SU-DHL-6 (cell line): ENCODE data around the gene TMEM244.

ENCODE experiments used
- H2AFZ ChIP-seq: fragments of 200-600 bp; sonication (generic); 2 replicates; pipeline ENCODE4 v1.6.1; 2014; ENCODE audit warnings: low read depth, mild to moderate bottlenecking, moderate library complexity, mixed read lengths, antibody characterized with exemption, low read length; ENCODE audit not compliant: severe bottlenecking
- H3F3A ChIP-seq: fragments of 200-600 bp; shearing (Covaris generic); 2 replicates; pipeline ENCODE4 v1.6.0; 2016; ENCODE audit warnings: antibody characterized with exemption, mild to moderate bottlenecking; ENCODE audit not compliant: insufficient read depth
- H3K27ac ChIP-seq: fragments of 200-600 bp; sonication (generic); 2 replicates; pipeline ENCODE4 v1.5.1; 2016; ENCODE audit warnings: low read depth, mild to moderate bottlenecking, low read length, moderate library complexity, mixed read lengths
- H3K27me3 ChIP-seq: fragments of 200-600 bp; sonication (generic), shearing (Covaris generic); 2 replicates; pipeline ENCODE4 v1.6.0; 2014; ENCODE audit warnings: mild to moderate bottlenecking, low read length
- H3K36me3 ChIP-seq: fragments of 200-600 bp; sonication (generic); 2 replicates; pipeline ENCODE4 v1.6.1; 2014; ENCODE audit warnings: mild to moderate bottlenecking, low read length, mixed read lengths
- H3K4me2 ChIP-seq: fragments of 300-600, 200-600 bp; shearing (Covaris generic), sonication (generic); 2 replicates; pipeline ENCODE4 v1.6.0; 2014; ENCODE audit warnings: low read length, low read depth, mild to moderate bottlenecking; ENCODE audit not compliant: poor library complexity, severe bottlenecking
- H3K4me3 ChIP-seq: fragments of 200-600 bp; sonication (generic); 2 replicates; pipeline ENCODE4 v1.5.1; 2014; ENCODE audit warnings: antibody characterized with exemption, low read length, mild to moderate bottlenecking, mixed read lengths; ENCODE audit not compliant: insufficient read depth, poor library complexity, severe bottlenecking
- H3K79me2 ChIP-seq: fragments of 200-600 bp; sonication (generic); 2 replicates; pipeline ENCODE4 v1.6.1; 2014; ENCODE audit warnings: mild to moderate bottlenecking, low read length, moderate library complexity; ENCODE audit not compliant: insufficient read depth
- H3K9ac ChIP-seq: fragments of 200-600 bp; sonication (generic); 2 replicates; pipeline ENCODE4 v1.7.0; 2014; ENCODE audit warnings: mild to moderate bottlenecking, low read length
- H3K9me2 ChIP-seq: fragments of 200-600 bp; sonication (generic); replicated peaks from 2 replicates; pipeline ENCODE4 v1.6.1; 2014; ENCODE audit warnings: low read length; ENCODE audit not compliant: insufficient read depth
- H3K9me3 ChIP-seq: fragments of 200-600 bp; sonication (generic); 2 replicates; pipeline ENCODE4 v1.6.1; 2014; ENCODE audit warnings: low read length, mixed read lengths; ENCODE audit not compliant: insufficient read depth
- H4K20me1 ChIP-seq: fragments of 200-600 bp; sonication (generic); 2 replicates; pipeline ENCODE4 v1.6.1; 2014; ENCODE audit warnings: low read depth, mild to moderate bottlenecking, antibody characterized with exemption, low read length, moderate library complexity, mixed read lengths
- EZH2phosphoT487 ChIP-seq: fragments of 200-600 bp; sonication (generic), shearing (Covaris generic); conservative IDR thresholded peaks from 2 replicates; pipeline ENCODE4 v1.6.1; 2018; ENCODE audit warnings: mild to moderate bottlenecking, antibody characterized with exemption, low read length, moderate library complexity, mixed read lengths
- TF ChIP-seq, protein P1 (sequence below): fragments of 200-600 bp; sonication (generic); IDR thresholded peaks from one replicate; pipeline ENCODE4 v1.5.1; 2017; ENCODE audit warnings: antibody characterized with exemption, mild to moderate bottlenecking, low read length, moderate library complexity; ENCODE audit not compliant: insufficient read depth, poor library complexity, severe bottlenecking

TMEM244 gene

GRCh38 chr6:129832299-129832698 is 28.8 kb downstream of the TMEM244 start:
- Histone ChIP-seq H3K27me3 (no peaks in the 10 kb centered on the region), H3F3A (no peaks in the 10 kb centered on the region), H3K9me2 (no peaks in the 10 kb centered on the region), H2AFZ (no peak overlapping the region), H3K27ac (no peak overlapping the region), H4K20me1 (no peaks in the 10 kb centered on the region), H3K79me2 (no peaks in the 10 kb centered on the region), H3K9me3 (no peaks in the 10 kb centered on the region), H3K9ac (no peak overlapping the region), H3K4me3 (no peak overlapping the region), H3K4me2 (no peak overlapping the region), H3K36me3 (no peaks in the 10 kb centered on the region)
- TF ChIP-seq EZH2phosphoT487: no peak
- TF ChIP-seq, protein P1, sequence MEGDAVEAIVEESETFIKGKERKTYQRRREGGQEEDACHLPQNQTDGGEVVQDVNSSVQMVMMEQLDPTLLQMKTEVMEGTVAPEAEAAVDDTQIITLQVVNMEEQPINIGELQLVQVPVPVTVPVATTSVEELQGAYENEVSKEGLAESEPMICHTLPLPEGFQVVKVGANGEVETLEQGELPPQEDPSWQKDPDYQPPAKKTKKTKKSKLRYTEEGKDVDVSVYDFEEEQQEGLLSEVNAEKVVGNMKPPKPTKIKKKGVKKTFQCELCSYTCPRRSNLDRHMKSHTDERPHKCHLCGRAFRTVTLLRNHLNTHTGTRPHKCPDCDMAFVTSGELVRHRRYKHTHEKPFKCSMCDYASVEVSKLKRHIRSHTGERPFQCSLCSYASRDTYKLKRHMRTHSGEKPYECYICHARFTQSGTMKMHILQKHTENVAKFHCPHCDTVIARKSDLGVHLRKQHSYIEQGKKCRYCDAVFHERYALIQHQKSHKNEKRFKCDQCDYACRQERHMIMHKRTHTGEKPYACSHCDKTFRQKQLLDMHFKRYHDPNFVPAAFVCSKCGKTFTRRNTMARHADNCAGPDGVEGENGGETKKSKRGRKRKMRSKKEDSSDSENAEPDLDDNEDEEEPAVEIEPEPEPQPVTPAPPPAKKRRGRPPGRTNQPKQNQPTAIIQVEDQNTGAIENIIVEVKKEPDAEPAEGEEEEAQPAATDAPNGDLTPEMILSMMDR: no peak

- no peak overlapping the region for H3K27ac ChIP-seq
- no peak overlapping the region for H3K4me3 ChIP-seq
- H3K27me3 ChIP-seq: no peaks in the 10 kb centered on the region
- no peaks in the 10 kb centered on the region for H4K20me1 ChIP-seq
- H3K36me3 ChIP-seq: no peaks in the 10 kb centered on the region
- no peaks in the 10 kb centered on the region for H3F3A ChIP-seq
- H3K9ac ChIP-seq: no peak overlapping the region
- TF ChIP-seq, protein P1: no peak
- no peak for TF ChIP-seq EZH2phosphoT487
- H3K4me2 ChIP-seq: no peak overlapping the region
- no peaks in the 10 kb centered on the region for H3K79me2 ChIP-seq
- no peak overlapping the region for H2AFZ ChIP-seq
- no peaks in the 10 kb centered on the region for H3K9me2 ChIP-seq
- no peaks in the 10 kb centered on the region for H3K9me3 ChIP-seq
Measured at GRCh38 chr6:129828229-129828628, 32.9 kb downstream of the TMEM244 start.

DNA sequence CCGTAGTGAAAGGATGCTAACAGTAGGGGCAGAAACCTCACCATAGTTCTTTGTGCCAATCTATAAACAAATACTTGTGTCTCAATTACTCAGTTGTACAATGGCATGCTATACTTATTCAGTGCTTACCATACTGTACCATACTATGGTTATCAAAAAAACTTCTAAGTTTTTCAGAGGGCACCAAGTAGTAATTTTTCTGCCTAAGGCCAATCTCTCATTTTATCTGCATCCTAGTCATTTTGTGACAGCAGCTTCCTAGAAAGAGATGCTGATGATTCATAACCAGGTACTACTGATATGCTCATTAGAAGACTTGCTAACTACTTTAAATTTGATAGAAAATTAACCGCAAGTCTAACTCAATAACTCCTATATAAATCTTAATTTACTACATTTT is 42.9 kb downstream of the TMEM244 start:
- Histone ChIP-seq H3K36me3 (no peaks in the 10 kb centered on the region), H2AFZ (no peak overlapping the region), H3K27ac (no peak overlapping the region), H4K20me1 (no peaks in the 10 kb centered on the region; the same call in 1 of the 2 replicates), H3K9ac (no peak overlapping the region), H3K4me3 (no peak overlapping the region), H3K9me2 (no peaks in the 10 kb centered on the region), H3K27me3 (no peaks in the 10 kb centered on the region; the same call in 1 of the 2 replicates), H3K9me3 (no peaks in the 10 kb centered on the region), H3F3A (no peaks in the 10 kb centered on the region), H3K79me2 (no peaks in the 10 kb centered on the region), H3K4me2 (no peak overlapping the region)
- TF ChIP-seq, protein P1: no peak
- no peak for TF ChIP-seq EZH2phosphoT487

GRCh38 chr6:129817821-129818220 is 43.3 kb downstream of the TMEM244 start:
- H2AFZ ChIP-seq: no peak overlapping the region
- H3K27ac ChIP-seq: no peak overlapping the region
- H3K36me3 ChIP-seq: no peaks in the 10 kb centered on the region
- no peak overlapping the region for H3K4me2 ChIP-seq
- H3K9ac ChIP-seq: no peak overlapping the region
- H3K4me3 ChIP-seq: no peak overlapping the region
- H4K20me1 ChIP-seq: no peaks in the 10 kb centered on the region; the same call in 1 of the 2 replicates
- H3K9me3 ChIP-seq: no peaks in the 10 kb centered on the region
- H3K9me2 ChIP-seq: no peaks in the 10 kb centered on the region
- no peaks in the 10 kb centered on the region; the same call in 1 of the 2 replicates for H3K27me3 ChIP-seq
- H3K79me2 ChIP-seq: no peaks in the 10 kb centered on the region
- H3F3A ChIP-seq: no peaks in the 10 kb centered on the region
- TF ChIP-seq EZH2phosphoT487: no peak
- TF ChIP-seq, protein P1: no peak
